DND-41 (cell line): ENCODE results near the gene WNT3A.

Source experiments
- ATAC-seq: fragments of 200-7000 bp; cut with Tn5 transposase; 3 replicates; pipeline ENCODE4 v1.9.1; 2021; ENCODE audit warnings: low read depth; ENCODE audit not compliant: insufficient read depth
- DNase-seq: peaks from one replicate; pipeline ENCODE4 v3.0.0-alpha.2; 2020
- H2AFZ ChIP-seq: 2 replicates; pipeline ENCODE4 v1.6.0; 2012; ENCODE audit warnings: low read depth, low read length
- H3K27ac ChIP-seq: 2 replicates; pipeline ENCODE4 v1.5.1; 2012; ENCODE audit warnings: low read length, inconsistent platforms
- H3K27me3 ChIP-seq: fragments of 200-600 bp; sonication (generic); 2 replicates; pipeline ENCODE4 v1.6.0; 2012; ENCODE audit warnings: low read length, mild to moderate bottlenecking, inconsistent platforms; ENCODE audit not compliant: insufficient read depth, poor library complexity
- H3K36me3 ChIP-seq: 2 replicates; pipeline ENCODE4 v1.5.1; 2012; ENCODE audit warnings: low read length, inconsistent platforms; ENCODE audit not compliant: insufficient read depth
- H3K4me1 ChIP-seq: 2 replicates; pipeline ENCODE4 v1.5.1; 2012; ENCODE audit warnings: mild to moderate bottlenecking, low read length; ENCODE audit not compliant: insufficient read depth
- H3K4me2 ChIP-seq: 2 replicates; pipeline ENCODE4 v1.6.0; 2012; ENCODE audit warnings: mild to moderate bottlenecking, moderate library complexity, low read length, inconsistent platforms; ENCODE audit not compliant: insufficient read depth
- H3K4me3 ChIP-seq, 2 experiments: fragments of 200-600 bp in 1 of 2; shearing (Covaris generic) in 1 of 2; 2 replicates each; pipeline ENCODE4 v1.5.1; 2012 to 2016; ENCODE audit warnings: inconsistent platforms in 2 of 2, low read length in 2 of 2, mild to moderate bottlenecking in 2 of 2, low read depth in 1 of 2, moderate library complexity in 1 of 2
- H3K79me2 ChIP-seq: 2 replicates; pipeline ENCODE4 v1.6.0; 2012; ENCODE audit warnings: low read length, inconsistent platforms; ENCODE audit not compliant: insufficient read depth
- H3K9ac ChIP-seq: 2 replicates; pipeline ENCODE4 v1.6.0; 2012; ENCODE audit warnings: low read depth, mild to moderate bottlenecking, inconsistent platforms, low read length, moderate library complexity
- H3K9me3 ChIP-seq: 2 replicates; pipeline ENCODE4 v1.5.1; 2012; ENCODE audit warnings: low read length, moderate library complexity, mild to moderate bottlenecking, inconsistent platforms; ENCODE audit not compliant: insufficient read depth, severe bottlenecking
- H4K20me1 ChIP-seq: 2 replicates; pipeline ENCODE4 v1.6.0; 2012; ENCODE audit warnings: low read length; ENCODE audit not compliant: insufficient read depth
- EZH2 ChIP-seq: IDR thresholded peaks from 3 replicates; pipeline ENCODE4 v1.6.1; 2012; ENCODE audit warnings: borderline replicate concordance, low read depth, mild to moderate bottlenecking, moderate library complexity, low read length, inconsistent platforms; ENCODE audit not compliant: severe bottlenecking
- TF ChIP-seq, protein P1 (sequence below): IDR thresholded peaks from 2 replicates; pipeline ENCODE4 v1.5.1; 2012; ENCODE audit warnings: borderline replicate concordance, low read length, moderate library complexity, mild to moderate bottlenecking; ENCODE audit not compliant: poor library complexity, severe bottlenecking; ENCODE audit errors: extremely low read depth

WNT3A gene

DNA sequence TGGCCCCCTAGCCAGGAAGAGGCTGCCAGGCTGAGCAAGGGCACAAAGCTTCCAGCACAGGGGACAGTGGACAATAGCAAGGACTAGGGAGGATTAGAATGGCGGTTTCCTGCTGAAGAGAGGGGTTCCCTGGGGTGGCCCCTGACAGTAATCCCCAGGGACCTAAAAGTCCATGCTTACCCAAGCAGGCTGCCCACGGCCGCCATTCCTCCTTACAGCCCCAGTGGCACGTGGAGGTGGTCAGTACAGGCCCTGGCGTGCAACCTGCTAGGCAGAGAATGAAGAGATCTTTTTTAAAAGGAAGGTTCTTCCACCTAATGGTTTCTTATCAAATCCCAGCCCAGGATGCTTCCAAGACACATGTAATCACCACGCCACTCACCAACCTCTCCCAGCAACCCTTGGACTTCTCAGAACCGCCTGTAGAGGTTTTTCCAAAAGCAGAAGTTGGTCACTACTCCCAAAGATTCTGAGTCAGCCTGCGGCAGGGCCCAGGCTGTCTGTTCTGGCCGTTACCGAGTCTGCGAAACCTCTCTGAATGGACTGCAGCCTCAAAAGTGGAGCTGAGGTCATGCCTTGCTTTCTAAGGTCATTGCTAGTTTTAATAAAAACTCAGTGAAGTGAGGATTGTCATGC is 101.4 kb downstream of the WNT3A start:
- DNase-seq (no peak), ATAC-seq (no peak)
- H3K79me2 ChIP-seq = peaks cover 40% of the 10 kb centered on the region
- H4K20me1 ChIP-seq = peaks cover 4% of the 10 kb centered on the region; the same call in 1 of the 2 replicates
- peak overlapping the region; percentile 30 to 84 for H3K4me3 ChIP-seq
- H3K27me3 ChIP-seq = no peaks in the 10 kb centered on the region
- H2AFZ ChIP-seq = no peak overlapping the region
- H3K27ac ChIP-seq = peak overlapping the region; percentile 73
- peak overlapping the region; percentile 75 for H3K9ac ChIP-seq
- peaks cover 30% of the 10 kb centered on the region for H3K36me3 ChIP-seq
- no peaks in the 10 kb centered on the region for H3K9me3 ChIP-seq
- H3K4me1 ChIP-seq = peaks cover 48% of the 10 kb centered on the region
- no peak for TF ChIP-seq EZH2
- TF ChIP-seq, protein P1, sequence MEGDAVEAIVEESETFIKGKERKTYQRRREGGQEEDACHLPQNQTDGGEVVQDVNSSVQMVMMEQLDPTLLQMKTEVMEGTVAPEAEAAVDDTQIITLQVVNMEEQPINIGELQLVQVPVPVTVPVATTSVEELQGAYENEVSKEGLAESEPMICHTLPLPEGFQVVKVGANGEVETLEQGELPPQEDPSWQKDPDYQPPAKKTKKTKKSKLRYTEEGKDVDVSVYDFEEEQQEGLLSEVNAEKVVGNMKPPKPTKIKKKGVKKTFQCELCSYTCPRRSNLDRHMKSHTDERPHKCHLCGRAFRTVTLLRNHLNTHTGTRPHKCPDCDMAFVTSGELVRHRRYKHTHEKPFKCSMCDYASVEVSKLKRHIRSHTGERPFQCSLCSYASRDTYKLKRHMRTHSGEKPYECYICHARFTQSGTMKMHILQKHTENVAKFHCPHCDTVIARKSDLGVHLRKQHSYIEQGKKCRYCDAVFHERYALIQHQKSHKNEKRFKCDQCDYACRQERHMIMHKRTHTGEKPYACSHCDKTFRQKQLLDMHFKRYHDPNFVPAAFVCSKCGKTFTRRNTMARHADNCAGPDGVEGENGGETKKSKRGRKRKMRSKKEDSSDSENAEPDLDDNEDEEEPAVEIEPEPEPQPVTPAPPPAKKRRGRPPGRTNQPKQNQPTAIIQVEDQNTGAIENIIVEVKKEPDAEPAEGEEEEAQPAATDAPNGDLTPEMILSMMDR = no peak
- peak overlapping the region; percentile 91 for H3K4me2 ChIP-seq

DNA sequence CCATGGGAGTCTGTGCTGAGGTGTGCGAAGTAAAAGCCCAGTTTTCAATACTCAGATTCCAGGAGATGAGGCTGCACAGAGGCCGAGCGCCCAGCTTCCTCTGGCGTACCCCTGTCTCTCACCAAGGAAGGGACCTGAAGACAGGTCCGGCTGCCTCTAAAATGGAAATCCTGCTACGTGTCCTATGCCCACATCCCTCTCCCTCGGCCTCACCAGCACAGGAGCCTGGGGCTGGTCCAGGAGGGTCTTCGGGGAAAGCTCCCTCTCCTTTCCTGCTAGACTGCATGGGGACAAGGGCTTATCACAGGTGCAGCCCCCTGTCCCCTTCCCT is 101.9 kb downstream of the WNT3A start:
- Histone ChIP-seq H3K36me3 (peaks cover 30% of the 10 kb centered on the region), H3K4me3 (peak overlapping the region; percentile 30 to 84), H3K79me2 (peaks cover 36% of the 10 kb centered on the region), H2AFZ (peak overlapping the region; percentile 83), H3K9ac (peak overlapping the region; percentile 75), H3K4me2 (peak overlapping the region; percentile 91), H3K4me1 (peaks cover 45% of the 10 kb centered on the region), H3K27me3 (no peaks in the 10 kb centered on the region), H3K27ac (peak overlapping the region; percentile 73), H3K9me3 (no peaks in the 10 kb centered on the region), H4K20me1 (peaks cover 4% of the 10 kb centered on the region; the same call in 1 of the 2 replicates)
- ATAC-seq (no peak; the same call in 2 of the 3 replicates), DNase-seq (peak; percentile 38)
- TF ChIP-seq EZH2 = no peak
- TF ChIP-seq, protein P1 = no peak

DNA sequence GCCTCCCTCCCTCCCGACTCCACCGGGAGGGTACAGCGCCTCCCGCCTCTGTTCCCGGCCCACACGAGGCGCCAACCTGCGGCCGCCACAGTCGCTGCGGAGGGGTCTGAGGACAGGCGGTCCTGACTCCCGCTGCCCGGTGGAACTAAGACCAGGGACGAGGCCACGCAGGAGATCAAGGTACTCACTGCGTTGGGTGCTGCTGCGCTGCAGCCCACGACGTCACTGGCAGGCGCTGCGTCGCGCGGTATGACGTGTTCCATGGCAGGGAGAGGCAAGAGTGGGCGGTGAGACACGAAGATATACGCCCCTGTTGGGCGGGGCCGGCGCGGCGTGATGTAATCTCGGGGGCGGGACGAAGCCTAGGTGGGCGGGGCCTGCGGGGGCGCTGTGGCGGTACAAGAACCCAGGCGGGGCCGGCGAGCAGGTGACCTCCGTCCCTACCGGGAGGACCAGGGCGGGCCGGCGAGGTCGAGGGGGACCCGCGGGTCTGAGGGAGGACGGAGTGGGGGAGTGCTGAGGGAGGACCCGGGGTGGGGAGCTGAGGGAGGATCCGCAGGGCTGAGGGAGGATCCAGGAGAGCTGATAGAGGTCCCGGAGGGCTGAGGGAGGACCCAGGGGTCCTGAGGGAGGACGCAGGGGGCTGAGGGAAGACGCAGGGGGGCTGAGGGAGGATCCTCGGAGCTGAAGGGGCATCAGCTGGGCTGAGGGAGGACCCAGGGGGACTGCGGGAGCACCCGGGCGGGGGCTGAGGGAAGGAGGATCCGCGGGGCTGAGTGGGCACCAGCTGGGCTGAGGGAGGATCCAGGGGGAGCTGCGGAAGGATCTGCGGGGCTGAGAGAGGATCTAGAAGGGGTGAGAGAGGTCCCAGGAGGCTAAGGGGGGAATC is 102.5 kb downstream of the WNT3A start, which contains the start of gene MRPL55:
Gene MRPL55 (minus strand): TSS at position 227 of the 889 bp plus-strand sequence. CDS start 1,039 bp downstream, outside the sequence.
- Histone ChIP-seq H3K36me3 (peaks cover 30% of the 10 kb centered on the region), H3K4me2 (peak within 1 kb of the TSS; percentile 91), H3K27me3 (no peaks in the 10 kb centered on the region), H2AFZ (peak within 1 kb of the TSS; percentile 94), H4K20me1 (peaks cover 4% of the 10 kb centered on the region; the same call in 1 of the 2 replicates), H3K4me3 (peak within 1 kb of the TSS; percentile 30 to 84), H3K27ac (peak within 1 kb of the TSS; percentile 75), H3K9ac (peak within 1 kb of the TSS; percentile 75), H3K9me3 (no peaks in the 10 kb centered on the region), H3K4me1 (peaks cover 39% of the 10 kb centered on the region), H3K79me2 (peaks cover 30% of the 10 kb centered on the region)
- ATAC-seq (peak; percentile 88), DNase-seq (peak; percentile 97)
- no peak for TF ChIP-seq EZH2
- TF ChIP-seq, protein P1 = no peak
